NCI-H82 treated with DMSO at 0.1 percent for 48 hours (cell line): ENCODE data around the gene WEE2.
A peak's percentile ranks its signal among the peaks of the same experiment; 100 is the strongest.
"Not testable (repeated sequence)": the region's sequence is repeated elsewhere in the genome, so short reads cannot be mapped to it uniquely, and the experiment has no call there.

ENCODE experiments used
- DNase-seq: peaks from one replicate; lab custom pipeline; 2025; ENCODE audit not compliant: unreplicated experiment; lab: John Stamatoyannopoulos, UW

WEE2 gene

GRCh38 chr7:141689072-141689825 lies 18.9 kb upstream of the WEE2 start:
- not testable (repeated sequence) for DNase-seq

GRCh38 chr7:141691540-141691939 lies 16.6 kb upstream of the WEE2 start:
- no peak for DNase-seq

- DNase-seq: no peak
Observed at GRCh38 chr7:141691961-141692360, 16.2 kb upstream of the WEE2 start.

- DNase-seq: no peak
Observed at GRCh38 chr7:141693082-141693481, 15.1 kb upstream of the WEE2 start.

GRCh38 chr7:141695803-141696289 lies 12.3 kb upstream of the WEE2 start:
- DNase-seq: no peak

GRCh38 chr7:141696348-141696747 lies 11.8 kb upstream of the WEE2 start:
- no peak for DNase-seq

GRCh38 chr7:141697211-141697871 lies 10.8 kb upstream of the WEE2 start:
- DNase-seq: no peak

GRCh38 chr7:141698247-141699015 lies 9.7 kb upstream of the WEE2 start:
- no peak for DNase-seq

GRCh38 chr7:141699860-141700259 lies 8.3 kb upstream of the WEE2 start:
- DNase-seq: no peak

- no peak for DNase-seq
Observed at GRCh38 chr7:141700296-141700847, 7.8 kb upstream of the WEE2 start.

- DNase-seq: peak; percentile 50
Observed at GRCh38 chr7:141700848-141701371, 7.2 kb upstream of the WEE2 start.

GRCh38 chr7:141701489-141702046 lies 6.6 kb upstream of the WEE2 start:
- no peak for DNase-seq

GRCh38 chr7:141702047-141702567 lies 6.0 kb upstream of the WEE2 start, which contains the start of gene DENND11:
DENND11 (minus strand) TSS chr7:141702166; CDS start chr7:141702153, 13 bp downstream.
- DNase-seq: no peak

- DNase-seq: no peak
Observed at GRCh38 chr7:141702892-141703291, 5.3 kb upstream of the WEE2 start.

- DNase-seq: no peak
Observed at GRCh38 chr7:141704112-141704511, 4.0 kb upstream of the WEE2 start.

GRCh38 chr7:141704741-141705140 lies 3.4 kb upstream of the WEE2 start:
- no peak for DNase-seq

- DNase-seq: no peak
Observed at GRCh38 chr7:141706239-141707064, 1.7 kb upstream of the WEE2 start.

GRCh38 chr7:141709318-141709717 lies 1.2 kb downstream of the WEE2 start:
- no peak for DNase-seq

GRCh38 chr7:141709749-141710148 lies 1.6 kb downstream of the WEE2 start:
- DNase-seq: no peak

GRCh38 chr7:141710301-141710700 lies 2.1 kb downstream of the WEE2 start:
- no peak for DNase-seq
